OCI-LY3 (cell line): ENCODE results near the gene WTIP.
"Not testable (repeated sequence)": the region's sequence is repeated elsewhere in the genome, so short reads cannot be mapped to it uniquely, and the experiment has no call there.

Source experiments
- H2AFZ ChIP-seq: fragments of 200-600, 300-600 bp; shearing (Covaris generic); 2 replicates; pipeline ENCODE4 v1.6.0; 2014; ENCODE audit warnings: antibody characterized with exemption, low read depth, low read length
- H3K27ac ChIP-seq: fragments of 200-600, 300-600 bp; sonication (generic); 2 replicates; pipeline ENCODE4 v1.5.1; 2014; ENCODE audit warnings: mild to moderate bottlenecking, low read length, moderate library complexity, mixed read lengths
- H3K27me3 ChIP-seq: fragments of 200-600, 300-600 bp; sonication (generic); 2 replicates; pipeline ENCODE4 v1.6.1; 2014; ENCODE audit warnings: low read depth, low read length, mixed read lengths
- H3K36me3 ChIP-seq: fragments of 200-600, 300-600 bp; sonication (generic); replicated peaks from 2 replicates; pipeline ENCODE3; 2014; ENCODE audit warnings: low read depth, low read length, mixed read lengths
- H3K4me1 ChIP-seq: fragments of 300-600, 200-600 bp; sonication (generic); 2 replicates; pipeline ENCODE4 v1.6.1; 2014; ENCODE audit warnings: low read length, mixed read lengths
- H3K4me2 ChIP-seq: fragments of 200-600, 300-600 bp; sonication (generic); 2 replicates; pipeline ENCODE4 v1.6.1; 2014; ENCODE audit warnings: low read length, mixed read lengths
- H3K4me3 ChIP-seq: fragments of 300-600, 200-600 bp; sonication (generic); 2 replicates; pipeline ENCODE4 v1.5.1; 2014; ENCODE audit warnings: antibody characterized with exemption, mild to moderate bottlenecking, low read length, moderate library complexity
- H3K79me2 ChIP-seq: fragments of 300-600, 200-600 bp; shearing (Covaris generic); 2 replicates; pipeline ENCODE4 v1.6.1; 2014; ENCODE audit warnings: mild to moderate bottlenecking, low read length, mixed read lengths
- H3K9ac ChIP-seq: fragments of 300-600, 200-600 bp; shearing (Covaris generic); 2 replicates; pipeline ENCODE4 v1.6.0; 2014; ENCODE audit warnings: mild to moderate bottlenecking, low read length, moderate library complexity
- H3K9me3 ChIP-seq: fragments of 200-600, 300-600 bp; shearing (Covaris generic); 2 replicates; pipeline ENCODE4 v1.6.1; 2014; ENCODE audit warnings: low read length, mixed read lengths; ENCODE audit not compliant: insufficient read depth
- H4K20me1 ChIP-seq: fragments of 200-600, 300-600 bp; sonication (generic); 2 replicates; pipeline ENCODE4 v1.6.1; 2016; ENCODE audit warnings: low read length, mixed read lengths; ENCODE audit not compliant: insufficient read depth
- CTCF ChIP-seq: fragments of 200-600, 300-600 bp; sonication (generic); IDR thresholded peaks from 2 replicates; pipeline ENCODE4 v1.5.1; 2014; ENCODE audit warnings: antibody characterized with exemption, low read length, low read depth
- EZH2phosphoT487 ChIP-seq: fragments of 200-600 bp; shearing (Covaris generic); IDR thresholded peaks from 2 replicates; pipeline ENCODE4 v1.6.1; 2018; ENCODE audit warnings: antibody characterized with exemption, mixed run types, low read depth

The WTIP gene

GRCh38 chr19:34505321-34506025 lies 23.9 kb downstream of the WTIP start:
- H3K9me3 ChIP-seq: no peaks in the 10 kb centered on the region
- no peak for TF ChIP-seq EZH2phosphoT487
- TF ChIP-seq CTCF: no peak

GRCh38 chr19:34506026-34506370 lies 24.4 kb downstream of the WTIP start:
- TF ChIP-seq EZH2phosphoT487 (no peak), CTCF (no peak)

More at GRCh38 chr19:34505321-34506025, 23.9 kb downstream of the WTIP start:
- Histone ChIP-seq H4K20me1 (no peaks in the 10 kb centered on the region), H3K4me3 (no peak overlapping the region), H3K4me1 (no peaks in the 10 kb centered on the region), H3K27me3 (peaks cover 4% of the 10 kb centered on the region; the same call in 1 of the 2 replicates), H3K4me2 (no peak overlapping the region), H2AFZ (no peak overlapping the region), H3K27ac (no peak overlapping the region), H3K79me2 (no peaks in the 10 kb centered on the region), H3K9ac (no peak overlapping the region), H3K36me3 (no peaks in the 10 kb centered on the region)

GRCh38 chr19:34507414-34508067 lies 26.0 kb downstream of the WTIP start:
- no peak for TF ChIP-seq CTCF
- no peak for TF ChIP-seq EZH2phosphoT487
- Histone ChIP-seq H3K4me2 (no peak overlapping the region), H3K79me2 (no peaks in the 10 kb centered on the region)

More at GRCh38 chr19:34506026-34506370, 24.4 kb downstream of the WTIP start:
- Histone ChIP-seq H3K4me2 (no peak overlapping the region), H4K20me1 (no peaks in the 10 kb centered on the region), H3K4me3 (no peak overlapping the region), H3K79me2 (no peaks in the 10 kb centered on the region), H3K9ac (no peak overlapping the region), H2AFZ (no peak overlapping the region), H3K4me1 (no peaks in the 10 kb centered on the region), H3K36me3 (no peaks in the 10 kb centered on the region), H3K27ac (no peak overlapping the region), H3K27me3 (peaks cover 4% of the 10 kb centered on the region; the same call in 1 of the 2 replicates), H3K9me3 (no peaks in the 10 kb centered on the region)

GRCh38 chr19:34508540-34508939 lies 27.0 kb downstream of the WTIP start:
- Histone ChIP-seq H3K4me3 (no peak overlapping the region), H3K4me2 (no peak overlapping the region), H3K79me2 (no peaks in the 10 kb centered on the region), H3K9ac (no peak overlapping the region), H3K9me3 (no peaks in the 10 kb centered on the region), H3K27me3 (peaks cover 4% of the 10 kb centered on the region; the same call in 1 of the 2 replicates), H2AFZ (no peak overlapping the region), H3K4me1 (no peaks in the 10 kb centered on the region), H4K20me1 (no peaks in the 10 kb centered on the region), H3K27ac (no peak overlapping the region), H3K36me3 (no peaks in the 10 kb centered on the region)
- TF ChIP-seq EZH2phosphoT487 (no peak), CTCF (no peak)

More at GRCh38 chr19:34507414-34508067, 26.0 kb downstream of the WTIP start:
- H3K9me3 ChIP-seq: no peaks in the 10 kb centered on the region
- H3K4me3 ChIP-seq: no peak overlapping the region
- H2AFZ ChIP-seq: no peak overlapping the region
- no peak overlapping the region for H3K27ac ChIP-seq
- peaks cover 4% of the 10 kb centered on the region; the same call in 1 of the 2 replicates for H3K27me3 ChIP-seq
- H3K9ac ChIP-seq: no peak overlapping the region
- H3K36me3 ChIP-seq: no peaks in the 10 kb centered on the region
- H4K20me1 ChIP-seq: no peaks in the 10 kb centered on the region
- no peaks in the 10 kb centered on the region for H3K4me1 ChIP-seq

- H3K4me2 ChIP-seq, H3K9ac ChIP-seq, H4K20me1 ChIP-seq, H3K27me3 ChIP-seq, H3K36me3 ChIP-seq, H3K27ac ChIP-seq, H3K4me1 ChIP-seq, H2AFZ ChIP-seq, H3K9me3 ChIP-seq, H3K4me3 ChIP-seq, H3K79me2 ChIP-seq: not testable (repeated sequence)
Measured at GRCh38 chr19:34510904-34511303, 29.3 kb downstream of the WTIP start.
